Measurements from ENCODE around the gene ARHGAP25. TPM values are rescaled to one million over a fixed set of nuclear protein-coding genes. Genes with fewer than 3 reads are reported as not detected.

Gene ARHGAP25
- total RNA-seq, 1 experiment from 2014 or later, result 6.2 TPM

- Histone ChIP-seq H3K27ac (ENCODE audit: low read depth, low read length, poor library complexity, severe bottlenecking) (no peak overlapping the region), H3K4me3 (ENCODE audit: low read depth, low read length, poor library complexity, severe bottlenecking) (no peak overlapping the region), H3K27me3 (replicated peaks; ENCODE audit: insufficient read depth, low read depth, low read length, poor library complexity) (no peaks in the 10 kb centered on the region), H3K36me3 (ENCODE audit: insufficient read depth, low read length, poor library complexity, severe bottlenecking) (no peaks in the 10 kb centered on the region), H3K9me3 (ENCODE audit: low read depth, low read length, poor library complexity, severe bottlenecking) (no peaks in the 10 kb centered on the region), H3K4me1 (ENCODE audit: insufficient read depth, low read length, poor library complexity, severe bottlenecking) (peaks cover 17% of the 10 kb centered on the region)
- no TSS peak for BruUV-seq (replicated peaks)
- DNase-seq (ENCODE audit: low spot score), result no peak
- ChIA-PET CTCF (no interaction called here), POLR2A (ENCODE audit: low non-redundant PET) (no interaction called here)
- intact Hi-C loops (cut with micrococcal nuclease; ENCODE audit: unreplicated experiment), result no loop called here
- TF ChIP-seq EZH2 (IDR thresholded peaks at IDR 0.05; ENCODE audit: borderline replicate concordance, low read depth, low read length, poor library complexity, severe bottlenecking) (no peak), CTCF (conservative IDR thresholded peaks at IDR 0.05; ENCODE audit: low read depth, low read length) (no peak)
These were observed 77.6 kb downstream of the ARHGAP25 start for GRCh38 chr2:68812251-68812650.

- DNase-seq (ENCODE audit: low spot score), result peak; percentile 11
- intact Hi-C loops (cut with micrococcal nuclease; ENCODE audit: unreplicated experiment), result no loop called here
These were observed 79.0 kb downstream of the ARHGAP25 start for GRCh38 chr2:68813596-68813995.

GRCh38 chr2:68817306-68817705 is 82.7 kb downstream of the ARHGAP25 start:
- Histone ChIP-seq H3K36me3 (ENCODE audit: insufficient read depth, low read length, poor library complexity, severe bottlenecking) (no peaks in the 10 kb centered on the region), H3K4me1 (ENCODE audit: insufficient read depth, low read length, poor library complexity, severe bottlenecking) (peaks cover 11% of the 10 kb centered on the region), H3K27me3 (replicated peaks; ENCODE audit: insufficient read depth, low read depth, low read length, poor library complexity) (no peaks in the 10 kb centered on the region), H3K4me3 (ENCODE audit: low read depth, low read length, poor library complexity, severe bottlenecking) (no peak overlapping the region), H3K9me3 (ENCODE audit: low read depth, low read length, poor library complexity, severe bottlenecking) (no peaks in the 10 kb centered on the region), H3K27ac (ENCODE audit: low read depth, low read length, poor library complexity, severe bottlenecking) (no peak overlapping the region)
- no peak for DNase-seq (ENCODE audit: low spot score)
- intact Hi-C loops (cut with micrococcal nuclease; ENCODE audit: unreplicated experiment), result no loop called here
- POLR2A ChIA-PET (ENCODE audit: low non-redundant PET), result no interaction called here
- TF ChIP-seq EZH2 (IDR thresholded peaks at IDR 0.05; ENCODE audit: borderline replicate concordance, low read depth, low read length, poor library complexity, severe bottlenecking) (no peak), CTCF (conservative IDR thresholded peaks at IDR 0.05; ENCODE audit: low read depth, low read length) (no peak)
- BruUV-seq (replicated peaks), result no TSS peak
- CTCF ChIA-PET, result no interaction called here

More at GRCh38 chr2:68813596-68813995, 79.0 kb downstream of the ARHGAP25 start:
- Histone ChIP-seq H3K27ac (ENCODE audit: low read depth, low read length, poor library complexity, severe bottlenecking) (no peak overlapping the region), H3K4me1 (ENCODE audit: insufficient read depth, low read length, poor library complexity, severe bottlenecking) (peaks cover 11% of the 10 kb centered on the region), H3K9me3 (ENCODE audit: low read depth, low read length, poor library complexity, severe bottlenecking) (no peaks in the 10 kb centered on the region), H3K4me3 (ENCODE audit: low read depth, low read length, poor library complexity, severe bottlenecking) (no peak overlapping the region), H3K27me3 (replicated peaks; ENCODE audit: insufficient read depth, low read depth, low read length, poor library complexity) (no peaks in the 10 kb centered on the region), H3K36me3 (ENCODE audit: insufficient read depth, low read length, poor library complexity, severe bottlenecking) (no peaks in the 10 kb centered on the region)
- BruUV-seq (replicated peaks), result no TSS peak
- ChIA-PET CTCF (no interaction called here), POLR2A (ENCODE audit: low non-redundant PET) (no interaction called here)
- no peak for TF ChIP-seq EZH2 (IDR thresholded peaks at IDR 0.05; ENCODE audit: borderline replicate concordance, low read depth, low read length, poor library complexity, severe bottlenecking)
- no peak for TF ChIP-seq CTCF (conservative IDR thresholded peaks at IDR 0.05; ENCODE audit: low read depth, low read length)

Data from A673 (cell line).